Hepatocyte (in vitro differentiated cells): ENCODE results near the gene MCF2. TPM values are rescaled to one million over a fixed set of nuclear protein-coding genes. Genes with fewer than 3 reads are reported as not detected.

Source experiments
- DNase-seq: peaks from one replicate; pipeline ENCODE4 v3.0.0-alpha.2; 2016; ENCODE audit warnings: low spot score
- H2AFZ ChIP-seq: fragments of 200-600 bp; sonication (generic); 2 replicates; pipeline ENCODE4 v1.6.0; 2016; ENCODE audit warnings: antibody characterized with exemption, mild to moderate bottlenecking
- H3K27ac ChIP-seq: fragments of 200-600 bp; sonication (generic); 2 replicates; pipeline ENCODE4 v1.5.1; 2016; ENCODE audit warnings: mild to moderate bottlenecking
- H3K27me3 ChIP-seq: fragments of 200-600 bp; sonication (generic); 2 replicates; pipeline ENCODE4 v1.6.1; 2016
- H3K36me3 ChIP-seq: fragments of 200-600 bp; sonication (generic); replicated peaks from 2 replicates; pipeline ENCODE4 v1.5.1; 2016; ENCODE audit warnings: low read depth; ENCODE audit not compliant: insufficient read depth
- H3K4me1 ChIP-seq: fragments of 200-600 bp; sonication (generic); 2 replicates; pipeline ENCODE4 v1.5.1; 2016; ENCODE audit warnings: mild to moderate bottlenecking, moderate library complexity; ENCODE audit not compliant: insufficient read depth
- H3K4me2 ChIP-seq: fragments of 200-600 bp; sonication (generic); 2 replicates; pipeline ENCODE4 v1.6.0; 2016
- H3K4me3 ChIP-seq: fragments of 200-600 bp; sonication (generic); 2 replicates; pipeline ENCODE4 v1.5.1; 2016; ENCODE audit warnings: mild to moderate bottlenecking
- H3K79me2 ChIP-seq: fragments of 200-600 bp; sonication (generic); 2 replicates; pipeline ENCODE4 v1.6.0; 2017; ENCODE audit warnings: mild to moderate bottlenecking
- H3K9me2 ChIP-seq: fragments of 200-600 bp; sonication (generic); replicated peaks from 2 replicates; pipeline ENCODE4 v1.6.0; 2017; ENCODE audit warnings: mild to moderate bottlenecking; ENCODE audit not compliant: insufficient read depth
- H3K9me3 ChIP-seq: fragments of 200-600 bp; sonication (generic); 2 replicates; pipeline ENCODE4 v1.5.1; 2016; ENCODE audit warnings: low read depth, mild to moderate bottlenecking
- H4K20me1 ChIP-seq: fragments of 200-600 bp; sonication (generic); 2 replicates; pipeline ENCODE4 v1.6.0; 2016; ENCODE audit warnings: mild to moderate bottlenecking; ENCODE audit not compliant: insufficient read depth, poor library complexity, severe bottlenecking
- EZH2 ChIP-seq: fragments of 200-600 bp; sonication (generic); IDR thresholded peaks from 2 replicates; pipeline ENCODE4 v1.6.1; 2016; ENCODE audit warnings: antibody characterized with exemption, mild to moderate bottlenecking, borderline replicate concordance
- EZH2phosphoT487 ChIP-seq: fragments of 200-600 bp; sonication (generic); IDR thresholded peaks from one replicate; pipeline ENCODE4 v1.6.1; 2018; ENCODE audit warnings: antibody characterized with exemption, mild to moderate bottlenecking, low read depth, moderate library complexity; ENCODE audit not compliant: unreplicated experiment, severe bottlenecking
- WGBS: methylation state at CpG from one replicate; pipeline ENCODE4 v1.1.6; 2016; ENCODE audit warnings: low lambda C conversion rate; ENCODE audit errors: missing lambda C conversion rate; 5-methylcytosine and 5-hydroxymethylcytosine counted together
- polyA plus RNA-seq: library from polyadenylated mRNA; unstranded; fragments of >200 nt; fragmentation: Nextera tagmentation; extraction: Ambion mirVana; gene quantifications from 2 replicates; pipeline ENCODE4 v1.2.1, GENCODE V29; 2016
- small RNA-seq: library from RNA; depleted of rRNA; stranded (forward); fragments of <200 nt; gene quantifications from one replicate; pipeline ENCODE3, GENCODE V24; 2014
- total RNA-seq: library from RNA; depleted of rRNA; stranded (reverse); fragments of >200 nt; gene quantifications from 2 replicates; pipeline ENCODE4 v1.2.3, GENCODE V29; 2014
- TF ChIP-seq, protein P1 (sequence below): fragments of 200-600 bp; sonication (generic); IDR thresholded peaks from 2 replicates; pipeline ENCODE4 v1.5.1; 2016; ENCODE audit warnings: antibody characterized with exemption, mild to moderate bottlenecking; ENCODE audit not compliant: poor library complexity

Gene MCF2
- total and polyA plus RNA-seq, 2 experiments from 2014 or later = 0.13 TPM; not detected in 1

- Histone ChIP-seq H4K20me1 (no peaks in the 10 kb centered on the region), H3K27ac (no peak overlapping the region), H3K36me3 (no peaks in the 10 kb centered on the region), H3K9me2 (no peaks in the 10 kb centered on the region), H3K4me1 (no peaks in the 10 kb centered on the region), H3K9me3 (no peaks in the 10 kb centered on the region), H3K27me3 (no peaks in the 10 kb centered on the region), H2AFZ (no peak overlapping the region), H3K4me2 (no peak overlapping the region), H3K4me3 (no peak overlapping the region), H3K79me2 (no peaks in the 10 kb centered on the region)
- TF ChIP-seq, protein P1, sequence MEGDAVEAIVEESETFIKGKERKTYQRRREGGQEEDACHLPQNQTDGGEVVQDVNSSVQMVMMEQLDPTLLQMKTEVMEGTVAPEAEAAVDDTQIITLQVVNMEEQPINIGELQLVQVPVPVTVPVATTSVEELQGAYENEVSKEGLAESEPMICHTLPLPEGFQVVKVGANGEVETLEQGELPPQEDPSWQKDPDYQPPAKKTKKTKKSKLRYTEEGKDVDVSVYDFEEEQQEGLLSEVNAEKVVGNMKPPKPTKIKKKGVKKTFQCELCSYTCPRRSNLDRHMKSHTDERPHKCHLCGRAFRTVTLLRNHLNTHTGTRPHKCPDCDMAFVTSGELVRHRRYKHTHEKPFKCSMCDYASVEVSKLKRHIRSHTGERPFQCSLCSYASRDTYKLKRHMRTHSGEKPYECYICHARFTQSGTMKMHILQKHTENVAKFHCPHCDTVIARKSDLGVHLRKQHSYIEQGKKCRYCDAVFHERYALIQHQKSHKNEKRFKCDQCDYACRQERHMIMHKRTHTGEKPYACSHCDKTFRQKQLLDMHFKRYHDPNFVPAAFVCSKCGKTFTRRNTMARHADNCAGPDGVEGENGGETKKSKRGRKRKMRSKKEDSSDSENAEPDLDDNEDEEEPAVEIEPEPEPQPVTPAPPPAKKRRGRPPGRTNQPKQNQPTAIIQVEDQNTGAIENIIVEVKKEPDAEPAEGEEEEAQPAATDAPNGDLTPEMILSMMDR = no peak
- TF ChIP-seq EZH2phosphoT487 = no peak
- TF ChIP-seq EZH2 = no peak
- 60% methylated on average over 4 of the region's 4 CpGs for WGBS
- no peak for DNase-seq
These were observed 174.5 kb downstream of the MCF2 start for GRCh38 chrX:139533444-139533843.

- WGBS = 84% methylated on average over 4 of the region's 4 CpGs
These were observed 175.1 kb downstream of the MCF2 start for GRCh38 chrX:139532834-139533233.

More at GRCh38 chrX:139532834-139533233, 175.1 kb downstream of the MCF2 start:
- Histone ChIP-seq H3K9me3 (no peaks in the 10 kb centered on the region), H3K9me2 (no peaks in the 10 kb centered on the region), H3K27ac (no peak overlapping the region), H4K20me1 (no peaks in the 10 kb centered on the region), H3K4me1 (no peaks in the 10 kb centered on the region), H3K79me2 (no peaks in the 10 kb centered on the region), H3K27me3 (no peaks in the 10 kb centered on the region), H3K36me3 (no peaks in the 10 kb centered on the region), H3K4me2 (no peak overlapping the region), H2AFZ (no peak overlapping the region), H3K4me3 (no peak overlapping the region)
- TF ChIP-seq EZH2 = no peak
- TF ChIP-seq, protein P1 = no peak
- no peak for TF ChIP-seq EZH2phosphoT487
- no peak for DNase-seq

Small RNA genes lying within 50 kb of the gene (small RNA-seq; reads per million reads assigned to genes)
- not detected for gene RF01210

Other genes with a start within 250 kb of the MCF2 start
- 8.0 and 13.0 TPM in 2 replicates for gene F9, start 177.4 kb downstream of the MCF2 start, total RNA-seq
- 1.5 and 2.8 TPM in 2 replicates for gene F9, start 177.4 kb downstream of the MCF2 start, polyA plus RNA-seq
- gene ATP11C, start 224.9 kb upstream of the MCF2 start, total RNA-seq = 22.3 and 25.0 TPM in 2 replicates
- 8.1 and 8.5 TPM in 2 replicates for gene ATP11C, start 224.9 kb upstream of the MCF2 start, polyA plus RNA-seq